ENCODE results near the gene BPIFA2.
"Not testable (repeated sequence)": the region's sequence is repeated elsewhere in the genome, so short reads cannot be mapped to it uniquely, and the experiment has no call there.

Gene BPIFA2, protein sequence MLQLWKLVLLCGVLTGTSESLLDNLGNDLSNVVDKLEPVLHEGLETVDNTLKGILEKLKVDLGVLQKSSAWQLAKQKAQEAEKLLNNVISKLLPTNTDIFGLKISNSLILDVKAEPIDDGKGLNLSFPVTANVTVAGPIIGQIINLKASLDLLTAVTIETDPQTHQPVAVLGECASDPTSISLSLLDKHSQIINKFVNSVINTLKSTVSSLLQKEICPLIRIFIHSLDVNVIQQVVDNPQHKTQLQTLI

GRCh38 chr20:33167859-33168258, at the start of gene BPIFA2:
Gene BPIFA2, plus strand, starts transcription at chr20:33168159. Its CDS starts 987 bp downstream, at chr20:33169146.
- intact Hi-C loops (cut with DNase I): no loop called here

GRCh38 chr20:33119725-33120720, 47.9 kb upstream of the BPIFA2 start:
- DNase-seq: no peak
- intact Hi-C loops (cut with DNase I): no loop called here

More at GRCh38 chr20:33167859-33168258, at the start of gene BPIFA2:
- DNase-seq: no peak

DNA sequence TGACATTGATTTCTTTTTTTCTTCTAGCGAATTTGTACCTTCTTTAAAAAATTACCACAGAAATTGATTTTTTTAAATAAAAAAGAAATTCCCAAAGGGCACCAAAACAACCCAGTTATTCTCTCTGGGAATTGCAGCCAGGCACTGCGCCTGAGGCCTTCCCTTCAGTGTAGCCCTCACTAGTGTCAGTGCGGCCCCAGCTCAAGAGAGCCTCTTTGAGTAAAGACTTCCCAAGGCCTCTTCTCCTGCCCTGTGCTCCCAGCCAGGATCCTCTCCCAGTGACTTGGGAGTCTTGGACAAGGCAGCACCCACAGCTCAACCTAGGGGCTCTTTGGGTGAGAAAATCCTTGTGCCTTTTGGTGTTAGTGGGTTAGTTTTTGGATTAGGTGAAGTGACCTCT, 47.0 kb upstream of the BPIFA2 start:
- no peak for DNase-seq
- intact Hi-C loops (cut with DNase I): no loop called here

DNA sequence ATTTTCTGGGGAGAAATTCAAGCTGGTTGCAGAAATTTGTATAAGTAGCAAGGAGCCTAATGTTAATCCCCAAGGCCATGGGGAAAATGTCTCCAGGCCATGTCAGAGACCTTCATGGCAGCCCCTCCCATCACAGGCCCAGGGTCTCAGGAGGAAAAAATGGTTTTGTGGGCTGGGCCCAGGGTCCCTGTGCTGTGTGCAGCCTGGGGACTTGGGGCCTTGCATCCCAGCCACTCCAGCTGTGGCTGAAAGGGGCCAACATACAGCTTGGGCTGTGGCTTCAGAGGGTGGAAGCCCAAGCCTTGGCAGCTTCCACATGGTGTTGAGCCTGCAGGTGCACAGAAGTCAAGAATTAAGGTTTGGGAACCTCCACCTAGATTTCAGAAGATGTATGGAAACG, 45.7 kb upstream of the BPIFA2 start:
- intact Hi-C loops (cut with DNase I); DNase-seq: not testable (repeated sequence)

DNA sequence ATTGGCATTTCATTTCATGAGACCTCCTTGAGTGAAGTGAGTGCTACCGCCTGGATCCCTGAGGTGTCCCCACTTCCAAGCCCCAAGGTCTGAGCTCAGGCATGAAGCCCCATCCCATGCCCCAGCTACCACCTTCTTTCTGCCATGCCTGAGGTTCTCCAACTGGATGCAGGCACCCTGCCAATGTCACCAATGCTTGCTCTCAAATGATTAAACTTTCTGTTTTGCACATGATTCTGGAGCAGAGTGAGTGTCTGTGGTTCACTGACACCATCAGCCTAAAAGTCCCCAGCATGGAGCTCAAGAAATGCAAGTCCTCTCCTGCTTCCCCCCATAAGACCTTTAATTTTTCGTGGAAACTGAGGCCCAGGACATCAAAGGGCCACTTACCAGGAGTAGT, 43.7 kb upstream of the BPIFA2 start:
- intact Hi-C loops (cut with DNase I): no loop called here
- no peak for DNase-seq

DNA sequence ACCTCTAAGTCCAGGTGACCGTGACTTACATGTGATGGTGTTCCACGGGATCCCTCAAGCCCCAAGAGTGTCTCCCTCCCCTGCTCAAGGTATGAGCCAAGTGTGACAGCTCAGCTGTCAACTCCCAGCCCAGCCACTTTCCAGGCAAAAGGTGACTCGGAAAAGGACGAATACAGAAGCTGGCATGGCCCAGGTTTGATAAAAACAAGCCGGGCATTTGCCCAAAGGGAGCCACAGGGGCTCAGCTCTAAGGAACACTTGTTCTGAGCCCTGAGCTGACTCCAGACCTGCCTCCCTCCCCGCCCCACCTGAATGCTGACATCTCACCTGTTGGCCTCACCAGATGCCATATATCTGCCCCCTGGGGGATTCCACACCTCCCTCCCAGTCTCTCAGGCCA, 43.0 kb upstream of the BPIFA2 start:
- intact Hi-C loops (cut with DNase I): no loop called here
- DNase-seq: no peak

DNA sequence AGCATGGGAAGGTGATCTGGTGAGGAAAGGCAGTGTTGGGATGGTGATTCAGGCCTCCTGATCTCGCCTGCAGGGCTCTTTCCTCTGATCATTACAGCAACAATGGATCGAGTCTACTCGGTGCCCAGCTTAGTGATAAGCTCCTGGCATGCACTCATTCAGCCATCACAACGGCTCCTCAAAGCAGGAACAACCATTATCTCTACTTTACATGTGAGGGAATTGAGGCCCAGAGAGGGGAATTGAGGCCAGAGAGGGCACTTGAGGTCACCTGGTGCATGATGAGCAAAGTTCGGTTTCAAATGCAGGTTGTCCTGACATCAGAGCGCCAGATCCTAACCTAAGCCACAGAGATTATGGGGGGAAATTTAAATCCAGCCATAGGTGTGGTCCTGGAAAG, 42.0 kb upstream of the BPIFA2 start:
- DNase-seq: no peak
- intact Hi-C loops (cut with DNase I): no loop called here

DNA sequence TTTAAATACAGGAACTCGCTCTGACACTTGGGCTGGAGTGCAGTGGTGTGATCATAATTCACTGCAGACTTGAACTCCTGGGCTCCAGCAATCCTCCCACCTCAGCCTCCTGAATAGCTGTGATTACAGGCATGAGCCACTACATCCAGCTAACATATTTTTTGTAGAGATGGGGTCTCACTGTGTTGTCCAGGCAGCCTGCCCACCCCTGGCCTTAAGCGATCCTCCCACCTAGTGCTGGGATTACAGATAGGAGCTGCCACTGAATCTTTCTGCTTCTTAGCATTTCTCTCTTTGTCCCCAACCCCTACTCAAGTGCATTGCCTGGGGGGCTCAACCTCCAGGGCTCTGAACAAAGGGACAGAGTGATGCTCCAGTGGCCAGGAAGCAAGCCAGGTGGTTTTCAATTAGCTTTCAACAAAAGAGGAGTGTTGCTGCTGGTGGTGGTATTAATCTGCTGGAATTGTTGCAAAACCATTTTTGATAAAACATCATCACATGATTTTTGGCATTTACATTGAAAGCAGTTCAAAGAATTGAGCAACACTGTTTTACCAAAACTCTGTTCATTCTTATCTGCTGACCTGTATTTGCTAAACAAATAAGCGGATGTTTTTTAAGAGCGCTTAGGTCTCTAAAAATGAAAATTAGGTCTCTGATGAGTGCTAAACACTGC, 40.4 kb upstream of the BPIFA2 start:
- DNase-seq: no peak
- intact Hi-C loops (cut with DNase I): no loop called here

GRCh38 chr20:33130568-33131061, 37.3 kb upstream of the BPIFA2 start:
- DNase-seq: no peak
- intact Hi-C loops (cut with DNase I): no loop called here

- DNase-seq: no peak
- intact Hi-C loops (cut with DNase I): no loop called here
Measured at GRCh38 chr20:33131949-33132473, 35.9 kb upstream of the BPIFA2 start.

GRCh38 chr20:33132513-33133372, 35.2 kb upstream of the BPIFA2 start:
- no peak for DNase-seq
- intact Hi-C loops (cut with DNase I): no loop called here

DNA sequence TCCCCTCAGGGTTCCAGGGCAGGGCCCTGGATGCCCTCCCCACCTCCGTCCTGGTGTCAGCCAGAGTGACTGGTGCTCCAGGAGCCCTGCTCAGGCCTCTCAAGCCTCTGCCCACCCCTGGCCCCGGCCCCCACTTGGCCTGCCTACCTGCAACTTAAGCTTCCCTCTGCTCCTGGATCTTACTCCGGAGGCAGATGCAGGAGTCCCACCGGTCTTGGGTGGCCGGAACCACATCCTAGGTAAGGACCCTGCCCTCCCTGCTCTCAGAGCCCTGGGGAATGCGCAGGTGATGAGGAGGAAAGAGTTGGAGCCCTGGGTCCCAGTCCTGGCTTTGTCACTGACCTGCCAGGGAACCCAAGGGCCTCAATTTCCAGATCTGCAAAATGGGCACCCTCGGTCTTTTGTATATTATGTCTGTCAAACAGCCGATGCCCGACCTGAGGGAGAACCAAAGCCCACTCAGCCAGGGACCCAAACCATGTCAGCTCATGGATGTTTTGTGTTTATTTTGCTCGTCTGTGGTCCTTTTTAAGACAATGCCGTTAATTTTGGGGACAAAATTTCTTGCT, 34.5 kb upstream of the BPIFA2 start:
- no peak for DNase-seq
- intact Hi-C loops (cut with DNase I): no loop called here

DNA sequence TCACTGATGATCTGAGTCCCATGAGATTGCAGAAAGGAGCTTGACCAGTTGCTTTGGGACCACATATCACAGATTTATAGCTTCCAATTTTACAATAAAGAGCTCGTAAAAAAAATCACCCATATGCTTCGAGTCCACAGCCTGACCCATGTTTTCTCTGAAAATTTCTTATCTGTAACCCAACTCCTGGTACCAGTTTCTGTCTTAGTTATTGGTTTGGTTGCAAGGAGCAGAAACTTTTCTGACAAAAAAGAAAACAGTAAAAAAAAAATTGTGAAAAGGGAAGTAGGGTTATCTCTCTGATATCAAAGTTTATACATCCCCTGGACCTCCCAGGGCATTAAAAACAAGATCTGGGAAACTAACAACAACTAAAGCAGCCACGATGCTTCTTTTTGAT, 30.8 kb upstream of the BPIFA2 start:
- intact Hi-C loops (cut with DNase I): no loop called here
- DNase-seq: no peak

GRCh38 chr20:33139467-33139866, 28.5 kb upstream of the BPIFA2 start:
- DNase-seq: no peak
- intact Hi-C loops (cut with DNase I): no loop called here

GRCh38 chr20:33145521-33145920, 22.4 kb upstream of the BPIFA2 start:
- intact Hi-C loops (cut with DNase I): no loop called here
- no peak for DNase-seq

DNA sequence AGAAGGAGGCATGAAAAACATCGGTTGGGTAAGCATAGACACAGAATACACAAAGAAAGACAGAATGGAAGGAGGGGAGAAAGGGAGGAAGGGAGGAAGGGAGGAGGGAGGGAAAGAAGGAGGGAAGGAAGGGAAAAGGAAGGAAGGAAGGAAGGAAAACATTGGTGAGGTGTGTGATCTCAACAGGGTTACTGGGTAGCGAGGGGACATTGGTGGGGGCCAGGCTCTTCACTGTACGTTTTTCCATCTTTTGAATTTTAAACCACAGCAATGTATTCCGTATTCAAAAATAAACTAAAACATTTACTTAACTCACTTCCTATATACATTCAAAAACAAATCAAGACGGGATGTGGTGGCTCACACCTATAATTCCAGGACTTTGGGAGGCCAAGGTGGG, 20.7 kb upstream of the BPIFA2 start:
- no peak for DNase-seq
- intact Hi-C loops (cut with DNase I): no loop called here

DNA sequence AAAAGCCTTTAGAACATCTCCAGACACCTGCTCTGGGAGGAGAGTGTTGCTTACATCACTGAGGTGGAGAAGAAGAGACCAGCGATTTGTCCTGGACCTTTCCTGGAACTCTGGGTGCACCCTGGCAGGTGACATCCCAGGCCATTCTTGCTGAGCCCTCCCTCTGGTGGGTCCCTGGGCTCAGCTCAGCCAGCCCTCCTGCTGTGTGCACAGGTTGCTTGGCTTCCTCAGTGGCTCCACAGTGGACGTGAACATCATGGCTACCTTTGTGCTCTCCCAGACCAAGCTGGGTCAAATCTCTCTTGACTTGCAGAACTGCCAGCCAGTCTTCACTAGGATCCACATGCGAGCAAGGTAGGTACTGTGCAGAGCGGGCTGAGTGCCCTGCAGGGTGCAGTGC, 19.9 kb upstream of the BPIFA2 start:
- intact Hi-C loops (cut with DNase I): no loop called here
- no peak for DNase-seq

DNA sequence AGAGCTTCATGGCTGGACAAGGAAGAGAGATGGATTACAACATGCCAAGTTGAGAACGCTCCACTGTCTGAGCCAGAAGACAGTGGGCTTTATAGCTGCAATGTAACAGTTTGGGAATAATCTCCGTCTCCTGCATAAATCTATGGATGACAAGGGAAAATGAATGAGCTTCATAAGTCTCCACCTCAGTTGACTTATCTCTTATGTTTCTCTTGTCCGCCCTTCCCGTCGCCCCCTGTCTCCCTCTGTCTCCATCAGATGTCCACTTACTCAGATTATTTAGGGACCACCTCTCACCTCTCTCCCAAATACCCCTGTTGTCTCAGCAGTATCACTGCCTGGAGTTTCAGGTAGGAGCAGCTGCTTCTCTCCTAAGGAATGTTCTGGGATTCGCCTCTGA, 13.7 kb upstream of the BPIFA2 start:
- intact Hi-C loops (cut with DNase I): no loop called here

GRCh38 chr20:33158637-33159385, 9.1 kb upstream of the BPIFA2 start:
- intact Hi-C loops (cut with DNase I): no loop called here
- DNase-seq: no peak

More for the DNA sequence above, 13.7 kb upstream of the BPIFA2 start:
- no peak for DNase-seq

Measured in posterior cingulate gyrus (tissue), 11 donors.